Stimulated activated naive B cell treated with anti-CD40 and anti-IgM and Interleukin-4, amounts not matched to agents 10 μg/mL and 1 μg/mL and 100 μg/mL, for 72 hours (primary cell): ENCODE measurements around the gene KRTAP10-8.
"Not testable (repeated sequence)": the region's sequence is repeated elsewhere in the genome, so short reads cannot be mapped to it uniquely, and the experiment has no call there.

Source experiments
- ATAC-seq, 2 donors: fragments of 150-1000 bp; cut with Tn5 transposase; replicated peaks; 2 replicates each; pipeline ENCODE4 v1.10.0; 2021; ENCODE audit warnings: moderate library complexity in 1 of 2
- DNase-seq: peaks from one replicate; pipeline ENCODE4 v3.0.0; 2021
- H3K27ac Mint-ChIP-seq: one replicate; pipeline ENCODE4 v1.8.0; 2022; ENCODE audit warnings: mild to moderate bottlenecking, mixed read lengths
- H3K27me3 Mint-ChIP-seq, 2 donors: one replicate each; pipeline ENCODE4 v1.8.0; 2022; ENCODE audit warnings: mixed read lengths in 2 of 2
- H3K36me3 Mint-ChIP-seq, 2 donors: one replicate each; pipeline ENCODE4 v1.8.0; 2022; ENCODE audit warnings: mixed read lengths in 2 of 2, mild to moderate bottlenecking in 1 of 2
- H3K4me1 Mint-ChIP-seq, 2 donors: one replicate each; pipeline ENCODE4 v1.8.0; 2022; ENCODE audit warnings: mixed read lengths in 2 of 2, mild to moderate bottlenecking in 1 of 2
- H3K4me3 Mint-ChIP-seq, 2 donors: one replicate each; pipeline ENCODE4 v1.8.0; 2022; ENCODE audit warnings: mild to moderate bottlenecking in 2 of 2, mixed read lengths in 2 of 2, moderate library complexity in 1 of 2
- H3K9me3 Mint-ChIP-seq, 2 donors: one replicate each; pipeline ENCODE4 v1.8.0; 2022; ENCODE audit warnings: mixed read lengths in 2 of 2, mild to moderate bottlenecking in 1 of 2

The KRTAP10-8 gene

GRCh38 chr21:44644878-44645277 is 33.0 kb downstream of the KRTAP10-8 start:
- H3K4me1 Mint-ChIP-seq, result no peaks in the 10 kb centered on the region
- H3K4me3 Mint-ChIP-seq, result no peak overlapping the region
- peaks cover 24 to 31% of the 10 kb centered on the region in 2 donors for H3K9me3 Mint-ChIP-seq
- peaks cover 2 to 22% of the 10 kb centered on the region in 2 donors for H3K36me3 Mint-ChIP-seq
- DNase-seq (no peak), ATAC-seq (no peak)
- peaks cover 28 to 32% of the 10 kb centered on the region in 2 donors for H3K27me3 Mint-ChIP-seq
- no peak overlapping the region for H3K27ac Mint-ChIP-seq

- H3K27me3 Mint-ChIP-seq, result peaks cover 12 to 18% of the 10 kb centered on the region in 2 donors
- not testable (repeated sequence) for H3K4me1 Mint-ChIP-seq, DNase-seq, ATAC-seq, H3K27ac Mint-ChIP-seq, H3K4me3 Mint-ChIP-seq
- peaks cover 13 to 21% of the 10 kb centered on the region in 2 donors for H3K9me3 Mint-ChIP-seq
- peaks cover 2 to 14% of the 10 kb centered on the region in 2 donors for H3K36me3 Mint-ChIP-seq
These were observed 34.7 kb downstream of the KRTAP10-8 start, which contains the start of gene KRTAP10-11 for GRCh38 chr21:44646366-44647221. TSS of gene KRTAP10-11 (plus strand) at chr21:44646414. CDS start at chr21:44646459, 45 bp downstream.

GRCh38 chr21:44647222-44647552 is 35.3 kb downstream of the KRTAP10-8 start:
- peaks cover 12 to 19% of the 10 kb centered on the region in 2 donors for H3K9me3 Mint-ChIP-seq

GRCh38 chr21:44648557-44649311 is 36.9 kb downstream of the KRTAP10-8 start:
- no peak for ATAC-seq
- Mint-ChIP-seq H3K4me3 (no peak overlapping the region), H3K9me3 (peaks cover 12 to 15% of the 10 kb centered on the region in 2 donors)

More at GRCh38 chr21:44647222-44647552, 35.3 kb downstream of the KRTAP10-8 start:
- Mint-ChIP-seq H3K27ac (no peak overlapping the region), H3K4me3 (no peak overlapping the region), H3K27me3 (peaks cover 11 to 18% of the 10 kb centered on the region in 2 donors), H3K4me1 (no peaks in the 10 kb centered on the region), H3K36me3 (peaks cover 2 to 14% of the 10 kb centered on the region in 2 donors)
- no peak for DNase-seq
- no peak for ATAC-seq

GRCh38 chr21:44649521-44650100 is 37.7 kb downstream of the KRTAP10-8 start:
- Mint-ChIP-seq H3K9me3 (peaks cover 4 to 7% of the 10 kb centered on the region in 2 donors), H3K36me3 (peaks cover 2 to 8% of the 10 kb centered on the region in 2 donors), H3K27ac (no peak overlapping the region), H3K4me1 (no peaks in the 10 kb centered on the region), H3K4me3 (no peak overlapping the region), H3K27me3 (peaks cover 11 to 22% of the 10 kb centered on the region in 2 donors)
- DNase-seq, result no peak
- no peak for ATAC-seq

More at GRCh38 chr21:44648557-44649311, 36.9 kb downstream of the KRTAP10-8 start:
- peaks cover 2 to 14% of the 10 kb centered on the region in 2 donors for H3K36me3 Mint-ChIP-seq
- no peak overlapping the region for H3K27ac Mint-ChIP-seq
- H3K27me3 Mint-ChIP-seq, result peaks cover 11 to 20% of the 10 kb centered on the region in 2 donors
- DNase-seq, result no peak
- H3K4me1 Mint-ChIP-seq, result no peaks in the 10 kb centered on the region

- Mint-ChIP-seq H3K27me3 (peaks cover 11 to 22% of the 10 kb centered on the region in 2 donors), H3K9me3 (peaks cover 0 to 3% of the 10 kb centered on the region in 2 donors), H3K36me3 (peaks cover 2 to 4% of the 10 kb centered on the region in 2 donors), H3K27ac (no peak overlapping the region), H3K4me1 (no peaks in the 10 kb centered on the region), H3K4me3 (no peak overlapping the region)
- DNase-seq, result no peak
- no peak for ATAC-seq
These were observed 38.5 kb downstream of the KRTAP10-8 start for GRCh38 chr21:44650265-44650972.

- H3K9me3 Mint-ChIP-seq, result peaks cover 3% of the 10 kb centered on the region in 2 donors
- H3K27ac Mint-ChIP-seq, result no peak overlapping the region
- DNase-seq (no peak), ATAC-seq (no peak)
- H3K4me3 Mint-ChIP-seq, result no peak overlapping the region
- H3K36me3 Mint-ChIP-seq, result peaks cover 2 to 5% of the 10 kb centered on the region in 2 donors
- H3K4me1 Mint-ChIP-seq, result no peaks in the 10 kb centered on the region
- H3K27me3 Mint-ChIP-seq, result peaks cover 11 to 24% of the 10 kb centered on the region in 2 donors
These were observed 39.2 kb downstream of the KRTAP10-8 start for GRCh38 chr21:44650973-44651675.

- Mint-ChIP-seq H3K4me3 (no peak overlapping the region), H3K27me3 (peaks cover 18 to 26% of the 10 kb centered on the region in 2 donors), H3K4me1 (no peaks in the 10 kb centered on the region), H3K36me3 (peaks cover 0 to 4% of the 10 kb centered on the region in 2 donors), H3K9me3 (peaks cover 14 to 18% of the 10 kb centered on the region in 2 donors), H3K27ac (no peak overlapping the region)
- ATAC-seq, result no peak
- DNase-seq, result no peak
These were observed 41.2 kb downstream of the KRTAP10-8 start for GRCh38 chr21:44653123-44653522.

GRCh38 chr21:44653656-44654575 is 42.0 kb downstream of the KRTAP10-8 start:
- Mint-ChIP-seq H3K27me3 (peaks cover 26 to 33% of the 10 kb centered on the region in 2 donors), H3K4me1 (no peaks in the 10 kb centered on the region), H3K36me3 (peaks cover 0 to 4% of the 10 kb centered on the region in 2 donors), H3K27ac (peak overlapping the region; percentile 42), H3K9me3 (peaks cover 17 to 18% of the 10 kb centered on the region in 2 donors), H3K4me3 (no peak overlapping the region)
- no peak for DNase-seq
- ATAC-seq, result no peak

GRCh38 chr21:44654576-44655175 is 42.8 kb downstream of the KRTAP10-8 start, which contains the start of gene KRTAP12-4:
TSS of gene KRTAP12-4 (minus strand) at chr21:44654659. CDS start at chr21:44654614, 45 bp downstream.
- Mint-ChIP-seq H3K9me3 (peaks cover 17 to 18% of the 10 kb centered on the region in 2 donors), H3K27me3 (peaks cover 31 to 35% of the 10 kb centered on the region in 2 donors), H3K36me3 (peaks cover 0 to 4% of the 10 kb centered on the region in 2 donors), H3K4me3 (no peak within 1 kb of the TSS), H3K4me1 (no peaks in the 10 kb centered on the region), H3K27ac (peak within 1 kb of the TSS; percentile 42)
- ATAC-seq (no peak), DNase-seq (no peak)

- H3K27me3 Mint-ChIP-seq, result peaks cover 41 to 47% of the 10 kb centered on the region in 2 donors
- H3K27ac Mint-ChIP-seq, result no peak overlapping the region
- H3K36me3 Mint-ChIP-seq, result peaks cover 0 to 4% of the 10 kb centered on the region in 2 donors
- ATAC-seq, result no peak
- no peaks in the 10 kb centered on the region for H3K4me1 Mint-ChIP-seq
- no peak overlapping the region for H3K4me3 Mint-ChIP-seq
- peaks cover 18 to 19% of the 10 kb centered on the region in 2 donors for H3K9me3 Mint-ChIP-seq
- no peak for DNase-seq
These were observed 45.0 kb downstream of the KRTAP10-8 start for GRCh38 chr21:44656868-44657267.
